ENCODE measurements around the gene MEGF9.

MEGF9 gene

DNA sequence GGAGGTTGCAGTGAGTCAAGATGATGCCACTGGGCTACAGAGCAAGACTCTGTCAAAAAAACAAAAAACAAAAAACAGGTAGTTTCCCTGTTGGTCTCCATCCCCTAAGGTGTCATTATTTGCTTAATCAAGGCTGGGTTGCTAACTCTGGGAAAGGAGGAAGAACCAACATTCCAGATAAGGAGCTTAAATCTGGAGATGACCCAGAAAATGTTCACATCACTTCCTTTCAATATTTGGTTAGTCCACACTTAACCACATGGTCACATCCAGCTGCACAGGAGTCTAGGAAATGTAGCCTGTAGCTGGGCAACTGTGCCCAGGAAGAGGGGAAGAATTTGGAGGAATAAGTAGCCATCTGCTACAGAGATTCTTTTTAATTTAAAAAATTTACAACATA, 25.9 kb upstream of the MEGF9 start:
- no peak overlapping the region for H3K27ac ChIP-seq
- TF ChIP-seq, protein P1, sequence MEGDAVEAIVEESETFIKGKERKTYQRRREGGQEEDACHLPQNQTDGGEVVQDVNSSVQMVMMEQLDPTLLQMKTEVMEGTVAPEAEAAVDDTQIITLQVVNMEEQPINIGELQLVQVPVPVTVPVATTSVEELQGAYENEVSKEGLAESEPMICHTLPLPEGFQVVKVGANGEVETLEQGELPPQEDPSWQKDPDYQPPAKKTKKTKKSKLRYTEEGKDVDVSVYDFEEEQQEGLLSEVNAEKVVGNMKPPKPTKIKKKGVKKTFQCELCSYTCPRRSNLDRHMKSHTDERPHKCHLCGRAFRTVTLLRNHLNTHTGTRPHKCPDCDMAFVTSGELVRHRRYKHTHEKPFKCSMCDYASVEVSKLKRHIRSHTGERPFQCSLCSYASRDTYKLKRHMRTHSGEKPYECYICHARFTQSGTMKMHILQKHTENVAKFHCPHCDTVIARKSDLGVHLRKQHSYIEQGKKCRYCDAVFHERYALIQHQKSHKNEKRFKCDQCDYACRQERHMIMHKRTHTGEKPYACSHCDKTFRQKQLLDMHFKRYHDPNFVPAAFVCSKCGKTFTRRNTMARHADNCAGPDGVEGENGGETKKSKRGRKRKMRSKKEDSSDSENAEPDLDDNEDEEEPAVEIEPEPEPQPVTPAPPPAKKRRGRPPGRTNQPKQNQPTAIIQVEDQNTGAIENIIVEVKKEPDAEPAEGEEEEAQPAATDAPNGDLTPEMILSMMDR (conservative IDR thresholded peaks at IDR 0.05), result no peak
- no peak for TF ChIP-seq ZFX (IDR thresholded peaks at IDR 0.05)

DNA sequence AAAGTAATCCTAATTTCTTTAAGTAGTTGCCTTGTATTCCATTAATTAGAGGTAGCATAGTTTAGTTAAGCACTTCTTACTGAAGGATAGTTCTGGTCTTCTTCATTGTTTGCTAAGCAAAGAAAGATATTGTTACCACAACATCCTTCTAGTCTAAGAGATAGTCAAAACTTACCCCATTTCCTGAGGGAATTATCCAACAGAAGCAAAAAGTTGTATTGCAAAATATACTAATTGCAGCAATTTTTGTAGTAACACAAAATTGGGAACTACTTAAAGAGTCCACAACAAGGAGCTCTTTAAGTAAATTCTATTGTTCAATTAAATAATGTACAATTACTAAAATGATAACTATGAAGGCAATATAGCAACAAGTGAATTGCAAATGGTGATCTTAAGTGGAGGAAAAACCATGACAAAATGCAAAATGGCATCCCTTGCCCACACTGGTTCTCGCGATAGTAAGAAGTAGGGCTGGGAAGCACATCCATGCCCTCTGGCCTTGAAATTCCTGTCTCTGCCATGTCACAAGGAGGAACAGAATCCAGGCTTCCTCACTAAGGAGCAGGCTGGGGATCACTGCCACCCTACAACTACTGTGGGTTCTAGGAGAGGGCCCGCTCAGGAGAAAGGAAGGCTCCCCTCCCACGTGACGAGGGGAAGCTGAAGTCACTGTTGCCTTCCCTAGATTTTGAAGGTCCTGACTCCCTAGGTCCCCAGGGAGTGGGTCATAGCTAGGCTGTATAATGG, 23.3 kb upstream of the MEGF9 start:
- TF ChIP-seq ZFX (IDR thresholded peaks at IDR 0.05), result no peak
- TF ChIP-seq, protein P1 (conservative IDR thresholded peaks at IDR 0.05), result no peak
- H3K27ac ChIP-seq, result no peak overlapping the region

DNA sequence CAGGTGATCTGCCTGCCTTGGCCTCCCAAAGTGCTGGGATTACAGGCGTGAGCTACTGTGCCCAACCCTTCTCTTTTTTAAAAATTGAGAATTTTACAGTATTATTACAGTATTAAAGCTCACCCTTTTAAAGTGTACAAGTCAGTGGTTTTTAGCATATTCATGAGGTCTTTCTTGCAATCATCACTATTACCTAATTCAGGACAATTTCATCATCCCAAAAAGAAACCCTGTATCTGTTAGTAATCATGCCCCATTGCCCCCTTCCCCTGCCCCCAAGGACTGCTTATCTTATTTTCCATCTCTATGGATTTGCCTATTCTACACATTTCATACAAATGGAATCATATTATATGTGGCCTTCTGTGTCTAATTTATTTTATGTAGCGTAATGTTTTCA, 22.6 kb upstream of the MEGF9 start:
- H3K27ac ChIP-seq, result no peak overlapping the region
- TF ChIP-seq ZFX (IDR thresholded peaks at IDR 0.05), result no peak
- TF ChIP-seq, protein P1 (conservative IDR thresholded peaks at IDR 0.05), result no peak

DNA sequence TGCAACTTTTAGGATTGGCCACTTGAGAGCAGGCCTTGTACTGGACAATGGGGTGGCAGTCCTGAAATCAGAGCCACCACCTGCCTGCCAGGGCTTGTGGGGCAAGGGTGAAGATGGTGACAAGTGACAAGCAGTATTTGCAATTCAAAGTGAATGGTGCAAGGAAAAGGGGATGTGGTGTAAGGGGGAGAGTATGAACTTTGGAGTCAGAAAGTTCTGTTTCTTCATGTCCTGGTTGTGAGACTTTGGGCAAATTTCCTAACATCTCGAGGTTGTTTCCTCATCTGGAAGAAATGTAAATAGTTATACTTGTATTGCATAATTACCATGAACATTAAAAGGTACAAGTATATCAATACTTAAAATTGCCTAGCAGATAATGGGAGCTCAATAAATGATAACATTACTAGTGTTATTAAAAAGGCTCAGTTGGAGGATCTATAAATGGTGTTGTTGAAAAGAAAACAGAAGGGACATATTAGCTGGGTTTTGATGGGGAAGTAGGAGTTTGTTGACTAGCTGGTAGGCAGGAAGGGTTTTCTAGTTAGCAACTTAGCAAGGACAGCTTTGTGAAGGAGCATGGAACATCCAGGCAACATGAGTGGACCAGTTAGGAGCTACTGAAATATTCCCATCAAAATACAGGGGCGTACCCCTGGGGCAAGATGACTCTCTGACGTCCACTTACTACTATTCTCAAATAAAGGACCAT, 21.3 kb upstream of the MEGF9 start:
- no peak overlapping the region for H3K27ac ChIP-seq
- TF ChIP-seq ZFX (IDR thresholded peaks at IDR 0.05), result no peak
- TF ChIP-seq, protein P1 (conservative IDR thresholded peaks at IDR 0.05), result no peak

DNA sequence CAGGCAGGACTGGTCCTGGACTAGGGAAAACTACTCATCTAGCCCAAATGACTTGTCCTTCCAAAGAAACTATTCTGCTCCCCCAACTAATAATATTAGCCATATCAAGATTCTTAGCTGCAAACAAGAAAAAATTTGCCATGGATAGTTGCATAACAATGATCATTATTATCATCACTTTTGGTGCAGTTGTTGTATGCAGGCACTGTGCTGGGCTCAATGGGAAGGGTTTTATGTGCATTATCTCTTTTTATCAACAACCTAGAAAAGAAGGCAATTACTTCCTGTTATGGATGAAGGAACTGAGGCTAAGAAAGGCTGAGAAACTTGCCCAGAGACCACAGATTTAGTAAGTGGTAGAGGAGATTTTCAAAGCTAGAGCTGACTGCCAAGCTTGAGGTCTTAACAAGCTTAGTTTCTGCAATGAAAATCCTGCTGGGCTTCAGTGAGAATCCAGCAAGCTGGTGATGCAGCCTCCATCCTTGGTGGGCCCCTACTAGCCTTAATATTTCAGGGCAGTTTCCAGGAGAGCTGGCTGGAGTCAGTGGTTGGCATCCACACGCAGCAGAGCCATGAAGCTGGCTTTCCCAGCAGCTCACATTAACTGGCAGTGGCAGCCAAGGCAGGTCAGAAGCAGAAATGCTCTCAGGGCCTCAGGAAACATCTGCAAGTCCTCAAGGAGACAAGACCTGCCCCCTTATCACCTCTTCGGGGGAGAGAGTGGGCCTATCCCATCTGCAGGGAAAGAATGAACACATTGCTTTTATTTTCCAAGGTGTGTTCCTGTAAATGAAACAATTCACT, 20.5 kb upstream of the MEGF9 start:
- no peak for TF ChIP-seq ZFX (IDR thresholded peaks at IDR 0.05)
- TF ChIP-seq, protein P1 (conservative IDR thresholded peaks at IDR 0.05), result no peak
- no peak overlapping the region for H3K27ac ChIP-seq

DNA sequence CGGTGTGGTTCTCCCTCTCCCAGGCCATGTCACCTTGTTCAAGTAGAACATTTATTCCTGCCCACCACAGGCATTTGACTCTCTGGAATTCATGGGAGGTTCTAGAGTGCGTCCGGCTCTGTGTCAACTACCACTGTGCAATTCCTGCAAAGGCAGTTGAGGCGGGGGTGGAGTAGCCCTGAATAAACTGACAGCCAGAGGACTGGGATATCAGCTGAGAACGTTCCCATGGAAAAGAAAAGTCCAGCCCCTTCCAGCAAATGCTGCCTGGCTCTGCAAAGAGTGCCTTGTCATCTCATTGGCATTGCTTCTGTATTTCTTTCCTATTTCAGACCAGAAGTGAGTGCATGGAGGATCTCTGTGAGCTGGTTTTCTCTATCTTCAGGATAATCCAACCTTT, 18.9 kb upstream of the MEGF9 start:
- TF ChIP-seq ZFX (IDR thresholded peaks at IDR 0.05), result no peak
- TF ChIP-seq, protein P1 (conservative IDR thresholded peaks at IDR 0.05), result no peak

More for the DNA sequence above, 18.9 kb upstream of the MEGF9 start:
- no peak overlapping the region for H3K27ac ChIP-seq

All from C4-2B (cell line).